ENCODE measurements around the gene BABAM2.

DNA sequence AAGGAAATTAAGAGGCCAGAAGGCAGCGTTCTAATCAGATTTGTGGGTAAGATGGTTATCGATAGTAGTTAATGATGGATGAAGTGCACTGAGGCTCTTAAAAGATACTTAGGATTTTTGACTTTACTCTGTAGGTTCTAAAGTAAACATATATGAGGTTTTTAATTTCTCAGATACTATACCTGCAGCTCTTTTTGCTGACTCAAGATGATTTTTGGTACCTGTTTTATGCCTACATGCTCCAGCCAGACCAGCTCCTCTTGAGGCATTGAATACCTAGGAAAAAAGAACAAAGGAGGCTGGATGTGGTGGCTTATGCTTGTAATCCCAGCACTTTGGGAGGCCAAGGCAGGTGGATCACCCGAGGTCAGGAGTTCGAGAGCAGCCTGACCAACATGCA, 260.5 kb downstream of the BABAM2 start:
- TF ChIP-seq, protein P1, sequence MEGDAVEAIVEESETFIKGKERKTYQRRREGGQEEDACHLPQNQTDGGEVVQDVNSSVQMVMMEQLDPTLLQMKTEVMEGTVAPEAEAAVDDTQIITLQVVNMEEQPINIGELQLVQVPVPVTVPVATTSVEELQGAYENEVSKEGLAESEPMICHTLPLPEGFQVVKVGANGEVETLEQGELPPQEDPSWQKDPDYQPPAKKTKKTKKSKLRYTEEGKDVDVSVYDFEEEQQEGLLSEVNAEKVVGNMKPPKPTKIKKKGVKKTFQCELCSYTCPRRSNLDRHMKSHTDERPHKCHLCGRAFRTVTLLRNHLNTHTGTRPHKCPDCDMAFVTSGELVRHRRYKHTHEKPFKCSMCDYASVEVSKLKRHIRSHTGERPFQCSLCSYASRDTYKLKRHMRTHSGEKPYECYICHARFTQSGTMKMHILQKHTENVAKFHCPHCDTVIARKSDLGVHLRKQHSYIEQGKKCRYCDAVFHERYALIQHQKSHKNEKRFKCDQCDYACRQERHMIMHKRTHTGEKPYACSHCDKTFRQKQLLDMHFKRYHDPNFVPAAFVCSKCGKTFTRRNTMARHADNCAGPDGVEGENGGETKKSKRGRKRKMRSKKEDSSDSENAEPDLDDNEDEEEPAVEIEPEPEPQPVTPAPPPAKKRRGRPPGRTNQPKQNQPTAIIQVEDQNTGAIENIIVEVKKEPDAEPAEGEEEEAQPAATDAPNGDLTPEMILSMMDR (conservative IDR thresholded peaks at IDR 0.05; ENCODE audit: low read depth, low read length), result no peak
- TF ChIP-seq RCOR1 (IDR thresholded peaks at IDR 0.05; ENCODE audit: insufficient replicate concordance, low read length) (no peak), BHLHE40 (IDR thresholded peaks at IDR 0.05; ENCODE audit: low read depth, low read length) (no peak), POLR2A (IDR thresholded peaks at IDR 0.05; ENCODE audit: low read depth, low read length) (no peak), SMC3 (IDR thresholded peaks at IDR 0.05; ENCODE audit: low read depth, low read length) (no peak), NFE2L2 (IDR thresholded peaks at IDR 0.05; ENCODE audit: low read depth, low read length) (no peak), MXI1 (IDR thresholded peaks at IDR 0.05; ENCODE audit: borderline replicate concordance, low read depth, low read length) (no peak)
- TF ChIP-seq, protein P2, sequence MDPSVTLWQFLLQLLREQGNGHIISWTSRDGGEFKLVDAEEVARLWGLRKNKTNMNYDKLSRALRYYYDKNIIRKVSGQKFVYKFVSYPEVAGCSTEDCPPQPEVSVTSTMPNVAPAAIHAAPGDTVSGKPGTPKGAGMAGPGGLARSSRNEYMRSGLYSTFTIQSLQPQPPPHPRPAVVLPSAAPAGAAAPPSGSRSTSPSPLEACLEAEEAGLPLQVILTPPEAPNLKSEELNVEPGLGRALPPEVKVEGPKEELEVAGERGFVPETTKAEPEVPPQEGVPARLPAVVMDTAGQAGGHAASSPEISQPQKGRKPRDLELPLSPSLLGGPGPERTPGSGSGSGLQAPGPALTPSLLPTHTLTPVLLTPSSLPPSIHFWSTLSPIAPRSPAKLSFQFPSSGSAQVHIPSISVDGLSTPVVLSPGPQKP (IDR thresholded peaks at IDR 0.05; ENCODE audit: borderline replicate concordance, low read depth, low read length), result no peak
